K562 (cell line): ENCODE data around the gene VPS26A. TPM values are rescaled to one million over a fixed set of nuclear protein-coding genes. Genes with fewer than 3 reads are reported as not detected.

Experiments
- ASH1L ChIP-seq: fragments of 450-650 bp; IDR thresholded peaks from 2 replicates; pipeline ENCODE4 v1.6.1; 2018; ENCODE audit warnings: borderline replicate concordance, mild to moderate bottlenecking, low read depth; ENCODE audit not compliant: partially characterized antibody
- CBFB ChIP-seq: sonication (generic); formaldehyde crosslinking; IDR thresholded peaks from 2 replicates; pipeline ENCODE4 v1.4.0; 2020; ENCODE audit warnings: mild to moderate bottlenecking, missing genetic modification reagents
- CTCF ChIP-seq, 3 experiments: IDR thresholded peaks in 2 of 3; conservative IDR thresholded peaks in 1 of 3; 2 replicates each; pipeline ENCODE4 v1.5.1; 2011 to 2012; ENCODE audit warnings: low read length in 3 of 3, mild to moderate bottlenecking in 3 of 3, control low read depth in 2 of 3, improper control_type of control experiment in 1 of 3, inconsistent platforms in 1 of 3, low read depth in 1 of 3, mixed read lengths in 1 of 3, moderate library complexity in 1 of 3; ENCODE audit not compliant: insufficient read depth in 2 of 3
- EP400 ChIP-seq: fragments of 450-650 bp; IDR thresholded peaks from 2 replicates; pipeline ENCODE4 v1.6.1; 2017; ENCODE audit warnings: antibody characterized with exemption, mild to moderate bottlenecking, moderate library complexity
- FOXP1 ChIP-seq: sonication (generic); formaldehyde crosslinking; IDR thresholded peaks from 2 replicates; pipeline ENCODE4 v1.8.0; 2022; ENCODE audit warnings: mild to moderate bottlenecking, missing genetic modification reagents
- HMG20B ChIP-seq: fragments of 250-450 bp; sonication (Bioruptor Pico); IDR thresholded peaks from 2 replicates; pipeline ENCODE4 v1.5.0; 2021; ENCODE audit warnings: mild to moderate bottlenecking
- NFRKB ChIP-seq: fragments of 450-650 bp; IDR thresholded peaks from 2 replicates; pipeline ENCODE4 v1.6.1; 2016; ENCODE audit warnings: low read depth
- NR0B1 ChIP-seq: fragments of 450-650 bp; IDR thresholded peaks from one replicate; pipeline ENCODE4 v1.6.1; 2018; ENCODE audit warnings: mild to moderate bottlenecking, moderate library complexity; ENCODE audit not compliant: partially characterized antibody
- SMAD1 ChIP-seq: fragments of 150-350 bp; IDR thresholded peaks from 2 replicates; pipeline ENCODE4 v1.6.1; 2014; ENCODE audit warnings: low read length, low read depth; ENCODE audit not compliant: partially characterized antibody
- TOE1 ChIP-seq, 2 experiments: fragments of 450-650 bp in 1 of 2; sonication (generic) in 1 of 2; formaldehyde crosslinking in 1 of 2; IDR thresholded peaks; 2 replicates each; pipeline versions ENCODE4 v1.7.1 to v1.8.0; 2016 to 2022; ENCODE audit warnings: borderline replicate concordance in 2 of 2, mild to moderate bottlenecking in 2 of 2, antibody characterized with exemption in 1 of 2, inconsistent platforms in 1 of 2, low read depth in 1 of 2, missing genetic modification reagents in 1 of 2, moderate library complexity in 1 of 2
- TSHZ1 ChIP-seq: fragments of 250-450 bp; sonication (Bioruptor Pico); IDR thresholded peaks from 2 replicates; pipeline ENCODE4 v1.4.0; 2020; ENCODE audit warnings: mild to moderate bottlenecking, moderate library complexity
- YBX1 ChIP-seq: fragments of 450-650 bp; IDR thresholded peaks from 2 replicates; pipeline ENCODE4 v1.7.1; 2016; ENCODE audit warnings: mild to moderate bottlenecking
- ZBTB49 ChIP-seq: sonication (generic); formaldehyde crosslinking; IDR thresholded peaks from 2 replicates; pipeline ENCODE4 v1.8.0; 2022; ENCODE audit warnings: missing genetic modification reagents, mild to moderate bottlenecking, borderline replicate concordance
- ZNF146 ChIP-seq: IDR thresholded peaks from one replicate; pipeline ENCODE4 v1.6.1; 2018; ENCODE audit warnings: missing compliant biosample characterization; ENCODE audit not compliant: unreplicated experiment
- ZNF311 ChIP-seq: fragments of 250-450 bp; sonication (Bioruptor Pico); IDR thresholded peaks from 2 replicates; pipeline ENCODE4 v1.4.0; 2020; ENCODE audit warnings: mild to moderate bottlenecking, moderate library complexity
- ZNF436 ChIP-seq: fragments of 250-450, 450-650 bp; sonication (Bioruptor Pico); formaldehyde crosslinking; IDR thresholded peaks from 2 replicates; pipeline ENCODE4 v1.7.0; 2020; ENCODE audit warnings: mild to moderate bottlenecking
- ZNF699 ChIP-seq: fragments of 250-450 bp; sonication (Bioruptor Pico); IDR thresholded peaks from 2 replicates; pipeline ENCODE4 v1.8.0; 2021; ENCODE audit warnings: mild to moderate bottlenecking, moderate library complexity; ENCODE audit not compliant: insufficient replicate concordance
- ZSCAN29 ChIP-seq: fragments of 450-650 bp; IDR thresholded peaks from 2 replicates; pipeline ENCODE4 v1.6.1; 2017
- polyA plus RNA-seq, 8 experiments: library from polyadenylated mRNA; depleted of rRNA in 4 of 8; stranded (reverse) in 5 of 8; unstranded in 3 of 8; fragments of >200 nt; fragmentation: Nextera tagmentation in 2 of 8; fragmentation: Illumina TruSeq in 1 of 8; extraction: Ambion mirVana in 2 of 8; extraction: Trizol in 1 of 8; gene quantifications; 2 replicates each; pipeline versions ENCODE4 v1.2.1 to v1.2.3, GENCODE V29; 2011 to 2014; ENCODE audit warnings: inconsistent platforms in 1 of 8, missing spikeins in 1 of 8
- total RNA-seq, 7 experiments: library from RNA; depleted of rRNA in 6 of 7; stranded (reverse); fragments of >200 nt in 6 of 7; fragmentation: Illumina TruSeq in 2 of 7; extraction: Trizol in 2 of 7; gene quantifications; 2 replicates each; pipeline versions ENCODE4 v1.2.1 to v1.2.3, GENCODE V29; 2011 to 2021; ENCODE audit warnings: low replicate concordance in 1 of 7

The VPS26A gene
- total and polyA plus RNA-seq, 9 of the 15 experiments (the other 6 are each of a cell fraction or from before 2014, with no cell fraction given), result 47.1 to 137 (median 69.3) TPM

- TF ChIP-seq CTCF (IDR thresholded peaks at IDR 0.05 in 2 of 3, conservative IDR thresholded peaks at IDR 0.05 in 1 of 3; ENCODE audit: insufficient read depth in 2 of 3, low read depth in 1 of 3, low read length in 3 of 3) (no peak; a peak in 1 of 6 replicates), CBFB (CRISPR knock-in tag) (peak; percentile 77; the same call in 1 of the 2 replicates), TSHZ1 (CRISPR knock-in tag) (no peak; the same call in 1 of the 2 replicates), ZNF436 (CRISPR knock-in tag) (no peak), HMG20B (CRISPR knock-in tag) (no peak), ZNF311 (peak; percentile 21; the same call in 1 of the 2 replicates), NR0B1 (no peak), SMAD1 (peak; percentile 81), ZNF146 (no peak), ASH1L (no peak), ZBTB49 (no peak), FOXP1 (CRISPR knock-in tag) (peak; percentile 33; the same call in 1 of the 2 replicates), EP400 (peak; percentile 100), YBX1 (no peak), NFRKB (peak; percentile 72; the same call in 1 of the 2 replicates), ZSCAN29 (0 out of 2 replicates have a peak, but pooled peaks have one; percentile 24), ZNF699 (no peak), TOE1 (IDR thresholded peaks at IDR 0.05; ENCODE audit: borderline replicate concordance) (peak; percentile 100), TOE1 (CRISPR knock-in tag; IDR thresholded peaks at IDR 0.05; ENCODE audit: borderline replicate concordance, low read depth) (no peak)
These were observed 56.0 kb downstream of the VPS26A start, which contains the start of gene SUPV3L1 (continued) for GRCh38 chr10:69179743-69180524.
